Measurements from ENCODE around the gene KYNU.

KYNU gene

GRCh38 chr2:142951190-142952007 is 73.9 kb downstream of the KYNU start:
- DNase-seq (no peak), ATAC-seq (ENCODE audit: insufficient read depth, low read depth) (no peak)
- Histone ChIP-seq H2AFZ (ENCODE audit: low read depth, low read length) (no peak overlapping the region), H3K9me3 (ENCODE audit: insufficient read depth, low read length, severe bottlenecking) (peaks cover 2% of the 10 kb centered on the region), H3K27me3 (ENCODE audit: insufficient read depth, low read length, poor library complexity) (no peaks in the 10 kb centered on the region), H3K4me3 (ENCODE audit: low read depth in 1 of 2, low read length in 2 of 2) (no peak overlapping the region), H4K20me1 (ENCODE audit: insufficient read depth, low read length) (no peaks in the 10 kb centered on the region), H3K4me1 (ENCODE audit: insufficient read depth, low read length) (no peaks in the 10 kb centered on the region), H3K27ac (ENCODE audit: low read length) (no peak overlapping the region), H3K79me2 (ENCODE audit: insufficient read depth, low read length) (no peaks in the 10 kb centered on the region), H3K4me2 (ENCODE audit: insufficient read depth, low read length) (no peak overlapping the region), H3K9ac (ENCODE audit: low read depth, low read length) (no peak overlapping the region), H3K36me3 (ENCODE audit: insufficient read depth, low read length) (no peaks in the 10 kb centered on the region)
- TF ChIP-seq CTCF (IDR thresholded peaks at IDR 0.05; ENCODE audit: borderline replicate concordance, extremely low read depth, low read length, poor library complexity, severe bottlenecking) (no peak), EZH2 (IDR thresholded peaks at IDR 0.05; ENCODE audit: borderline replicate concordance, low read depth, low read length, severe bottlenecking) (no peak)

GRCh38 chr2:142952018-142952417 is 74.6 kb downstream of the KYNU start:
- peaks cover 2% of the 10 kb centered on the region for H3K9me3 ChIP-seq (ENCODE audit: insufficient read depth, low read length, severe bottlenecking)
- no peaks in the 10 kb centered on the region for H4K20me1 ChIP-seq (ENCODE audit: insufficient read depth, low read length)
- H3K4me1 ChIP-seq (ENCODE audit: insufficient read depth, low read length): no peaks in the 10 kb centered on the region
- H3K4me2 ChIP-seq (ENCODE audit: insufficient read depth, low read length): no peak overlapping the region
- H2AFZ ChIP-seq (ENCODE audit: low read depth, low read length): no peak overlapping the region
- no peaks in the 10 kb centered on the region for H3K36me3 ChIP-seq (ENCODE audit: insufficient read depth, low read length)
- H3K27me3 ChIP-seq (ENCODE audit: insufficient read depth, low read length, poor library complexity): no peaks in the 10 kb centered on the region
- no peak overlapping the region for H3K9ac ChIP-seq (ENCODE audit: low read depth, low read length)
- TF ChIP-seq CTCF (IDR thresholded peaks at IDR 0.05; ENCODE audit: borderline replicate concordance, extremely low read depth, low read length, poor library complexity, severe bottlenecking): no peak
- TF ChIP-seq EZH2 (IDR thresholded peaks at IDR 0.05; ENCODE audit: borderline replicate concordance, low read depth, low read length, severe bottlenecking): no peak
- no peaks in the 10 kb centered on the region for H3K79me2 ChIP-seq (ENCODE audit: insufficient read depth, low read length)
- no peak overlapping the region for H3K27ac ChIP-seq (ENCODE audit: low read length)
- ATAC-seq (ENCODE audit: insufficient read depth, low read depth): no peak
- no peak for DNase-seq
- no peak overlapping the region for H3K4me3 ChIP-seq (ENCODE audit: low read depth in 1 of 2, low read length in 2 of 2)

- Histone ChIP-seq H3K4me2 (ENCODE audit: insufficient read depth, low read length) (no peak overlapping the region), H3K27ac (ENCODE audit: low read length) (no peak overlapping the region), H3K9me3 (ENCODE audit: insufficient read depth, low read length, severe bottlenecking) (peaks cover 2% of the 10 kb centered on the region), H3K27me3 (ENCODE audit: insufficient read depth, low read length, poor library complexity) (no peaks in the 10 kb centered on the region), H3K79me2 (ENCODE audit: insufficient read depth, low read length) (no peaks in the 10 kb centered on the region), H3K9ac (ENCODE audit: low read depth, low read length) (no peak overlapping the region), H3K36me3 (ENCODE audit: insufficient read depth, low read length) (no peaks in the 10 kb centered on the region), H4K20me1 (ENCODE audit: insufficient read depth, low read length) (no peaks in the 10 kb centered on the region), H2AFZ (ENCODE audit: low read depth, low read length) (no peak overlapping the region), H3K4me1 (ENCODE audit: insufficient read depth, low read length) (no peaks in the 10 kb centered on the region), H3K4me3 (ENCODE audit: low read depth in 1 of 2, low read length in 2 of 2) (no peak overlapping the region)
- no peak for ATAC-seq (ENCODE audit: insufficient read depth, low read depth)
- no peak for TF ChIP-seq EZH2 (IDR thresholded peaks at IDR 0.05; ENCODE audit: borderline replicate concordance, low read depth, low read length, severe bottlenecking)
- no peak for TF ChIP-seq CTCF (IDR thresholded peaks at IDR 0.05; ENCODE audit: borderline replicate concordance, extremely low read depth, low read length, poor library complexity, severe bottlenecking)
- DNase-seq: no peak
These were observed 75.5 kb downstream of the KYNU start for GRCh38 chr2:142952793-142953494.

Data from DND-41 (cell line).